GM21528 (cell line): Measurements from ENCODE around the gene ERBB2.
"Not testable (repeated sequence)": the region's sequence is repeated elsewhere in the genome, so short reads cannot be mapped to it uniquely, and the experiment has no call there.

ENCODE experiments used
- ATAC-seq: cut with Tn5 transposase; IDR thresholded peaks from one replicate; pipeline ENCODE4 v1.9.1; 2021; ENCODE audit warnings: mild to moderate bottlenecking, moderate library complexity; ENCODE audit not compliant: unreplicated experiment, low FRiP score

The ERBB2 gene

GRCh38 chr17:39701784-39702422, 2.0 kb downstream of the ERBB2 start:
- ATAC-seq = no peak

GRCh38 chr17:39702901-39703893, 3.3 kb downstream of the ERBB2 start:
- ATAC-seq = no peak

GRCh38 chr17:39703913-39704312, 4.0 kb downstream of the ERBB2 start:
- no peak for ATAC-seq

- ATAC-seq = no peak
These were observed 5.1 kb downstream of the ERBB2 start for GRCh38 chr17:39704821-39705551.

GRCh38 chr17:39705786-39706348, 6.0 kb downstream of the ERBB2 start:
- ATAC-seq = no peak

- no peak for ATAC-seq
These were observed 6.5 kb downstream of the ERBB2 start for GRCh38 chr17:39706383-39706782.

- ATAC-seq = no peak
These were observed 7.1 kb downstream of the ERBB2 start for GRCh38 chr17:39706921-39707337.

- no peak for ATAC-seq
These were observed 9.6 kb downstream of the ERBB2 start for GRCh38 chr17:39709319-39709997.

GRCh38 chr17:39709998-39710964, 10.4 kb downstream of the ERBB2 start:
- no peak for ATAC-seq

GRCh38 chr17:39711071-39711470, 11.2 kb downstream of the ERBB2 start:
- ATAC-seq = not testable (repeated sequence)

- no peak for ATAC-seq
These were observed 12.0 kb downstream of the ERBB2 start for GRCh38 chr17:39711851-39712250.

GRCh38 chr17:39714234-39714633, 14.4 kb downstream of the ERBB2 start:
- ATAC-seq = no peak

GRCh38 chr17:39715375-39716072, 15.7 kb downstream of the ERBB2 start:
- no peak for ATAC-seq

GRCh38 chr17:39716073-39716818, 16.4 kb downstream of the ERBB2 start:
- no peak for ATAC-seq

GRCh38 chr17:39716879-39717536, 17.1 kb downstream of the ERBB2 start:
- no peak for ATAC-seq

GRCh38 chr17:39717660-39718059, 17.8 kb downstream of the ERBB2 start:
- no peak for ATAC-seq
